K562 (cell line): ENCODE measurements around the gene INPP5E. TPM values are rescaled to one million over a fixed set of nuclear protein-coding genes. Genes with fewer than 3 reads are reported as not detected.

Experiments used
- CBFA2T2 ChIP-seq: fragments of 450-650 bp; conservative IDR thresholded peaks from 2 replicates; pipeline ENCODE4 v1.6.1; 2017; ENCODE audit warnings: mild to moderate bottlenecking
- FIP1L1 ChIP-seq: fragments of 200-400 bp; formaldehyde crosslinking; IDR thresholded peaks from 2 replicates; pipeline ENCODE4 v1.6.1; 2018; ENCODE audit warnings: mild to moderate bottlenecking, low read depth, low read length; ENCODE audit not compliant: poor library complexity, severe bottlenecking
- FOXP1 ChIP-seq: sonication (generic); formaldehyde crosslinking; IDR thresholded peaks from 2 replicates; pipeline ENCODE4 v1.8.0; 2022; ENCODE audit warnings: mild to moderate bottlenecking, missing genetic modification reagents
- KAT8 ChIP-seq: fragments of 450-650 bp; IDR thresholded peaks from 2 replicates; pipeline ENCODE4 v1.6.1; 2016; ENCODE audit warnings: low read depth, mild to moderate bottlenecking
- MYBL2 ChIP-seq, 2 experiments: fragments of 450-650 bp in 1 of 2; sonication (generic) in 1 of 2; formaldehyde crosslinking in 1 of 2; IDR thresholded peaks; 2 replicates each; pipeline versions ENCODE4 v1.6.1 to v1.8.1; 2017 to 2022; ENCODE audit warnings: borderline replicate concordance in 1 of 2, inconsistent platforms in 1 of 2, low read depth in 1 of 2, mild to moderate bottlenecking in 1 of 2, missing genetic modification reagents in 1 of 2, moderate library complexity in 1 of 2
- NBN ChIP-seq: fragments of 450-650 bp; IDR thresholded peaks from 2 replicates; pipeline ENCODE4 v1.6.1; 2016; ENCODE audit warnings: low read depth, mild to moderate bottlenecking
- PHB2 ChIP-seq: fragments of 450-650 bp; IDR thresholded peaks from 2 replicates; pipeline ENCODE4 v1.6.1; 2017; ENCODE audit warnings: low read depth
- POLR2AphosphoS2 ChIP-seq: IDR thresholded peaks from 2 replicates; pipeline ENCODE4 v1.6.1; 2012; ENCODE audit warnings: low read length, improper control_type of control experiment
- RAD51 ChIP-seq: fragments of 450-650 bp; IDR thresholded peaks from 2 replicates; pipeline ENCODE4 v1.7.1; 2016; ENCODE audit warnings: low read depth, mild to moderate bottlenecking, borderline replicate concordance
- SREBF2 ChIP-seq: sonication (generic); formaldehyde crosslinking; IDR thresholded peaks from 2 replicates; pipeline ENCODE4 v1.4.0; 2020; ENCODE audit warnings: mild to moderate bottlenecking, missing genetic modification reagents
- TOE1 ChIP-seq, 2 experiments: fragments of 450-650 bp in 1 of 2; sonication (generic) in 1 of 2; formaldehyde crosslinking in 1 of 2; IDR thresholded peaks; 2 replicates each; pipeline versions ENCODE4 v1.7.1 to v1.8.0; 2016 to 2022; ENCODE audit warnings: borderline replicate concordance in 2 of 2, mild to moderate bottlenecking in 2 of 2, antibody characterized with exemption in 1 of 2, inconsistent platforms in 1 of 2, low read depth in 1 of 2, missing genetic modification reagents in 1 of 2, moderate library complexity in 1 of 2
- TRIM24 ChIP-seq, 2 experiments: fragments of 450-650 bp; IDR thresholded peaks; 2 replicates each; pipeline ENCODE4 v1.6.1; 2016
- ZNF316 ChIP-seq: fragments of 450-650 bp; IDR thresholded peaks from 2 replicates; pipeline ENCODE4 v1.6.1; 2016
- ZNF644 ChIP-seq: fragments of 200-800 bp; sonication (Bioruptor generic); IDR thresholded peaks from 2 replicates; pipeline ENCODE4 v1.6.1; 2016; ENCODE audit warnings: low read depth, missing genetic modification characterization, missing compliant biosample characterization
- ZNF764 ChIP-seq: fragments of 250-450 bp; sonication (Bioruptor Pico); IDR thresholded peaks from 2 replicates; pipeline ENCODE4 v1.4.0; 2020; ENCODE audit warnings: low read depth, mild to moderate bottlenecking, moderate library complexity
- polyA plus RNA-seq, 8 experiments: library from polyadenylated mRNA; depleted of rRNA in 4 of 8; stranded (reverse) in 5 of 8; unstranded in 3 of 8; fragments of >200 nt; fragmentation: Nextera tagmentation in 2 of 8; fragmentation: Illumina TruSeq in 1 of 8; extraction: Ambion mirVana in 2 of 8; extraction: Trizol in 1 of 8; gene quantifications; 2 replicates each; pipeline versions ENCODE4 v1.2.1 to v1.2.3, GENCODE V29; 2011 to 2014; ENCODE audit warnings: inconsistent platforms in 1 of 8, missing spikeins in 1 of 8
- total RNA-seq, 7 experiments: library from RNA; depleted of rRNA in 6 of 7; stranded (reverse); fragments of >200 nt in 6 of 7; fragmentation: Illumina TruSeq in 2 of 7; extraction: Trizol in 2 of 7; gene quantifications; 2 replicates each; pipeline versions ENCODE4 v1.2.1 to v1.2.3, GENCODE V29; 2011 to 2021; ENCODE audit warnings: low replicate concordance in 1 of 7
- TF ChIP-seq, protein P1 (sequence below): fragments of 250-450 bp; sonication (Bioruptor Pico); IDR thresholded peaks from 2 replicates; pipeline ENCODE4 v1.8.0; 2021; ENCODE audit warnings: moderate library complexity, mild to moderate bottlenecking, inconsistent platforms
- TF ChIP-seq, protein P2 (sequence below), 2 experiments: fragments of 450-650 bp in 1 of 2; IDR thresholded peaks; 2 replicates each; pipeline ENCODE4 v1.6.1; 2011 to 2017; ENCODE audit warnings: low read depth in 2 of 2, antibody characterized with exemption in 1 of 2, borderline replicate concordance in 1 of 2, low read length in 1 of 2, mild to moderate bottlenecking in 1 of 2, mixed read lengths in 1 of 2; ENCODE audit not compliant: control insufficient read depth in 1 of 2
- TF ChIP-seq, protein P3 (sequence below): sonication (generic); formaldehyde crosslinking; IDR thresholded peaks from 2 replicates; pipeline ENCODE4 v1.8.1; 2023; ENCODE audit warnings: mild to moderate bottlenecking, missing genetic modification reagents
- TF ChIP-seq, protein P4 (sequence below): sonication (generic); formaldehyde crosslinking; IDR thresholded peaks from 2 replicates; pipeline ENCODE4 v1.8.0; 2022; ENCODE audit warnings: mild to moderate bottlenecking, low read depth, missing genetic modification reagents
- TF ChIP-seq, protein P5 (sequence below): fragments of 250-450 bp; sonication (Bioruptor Pico); IDR thresholded peaks from 2 replicates; pipeline ENCODE4 v1.4.0; 2020

Gene INPP5E
- total and polyA plus RNA-seq, 9 of the 15 experiments (the other 6 are each of a cell fraction or from before 2014, with no cell fraction given) = 0.38 to 17.4 (median 4.9) TPM

DNA sequence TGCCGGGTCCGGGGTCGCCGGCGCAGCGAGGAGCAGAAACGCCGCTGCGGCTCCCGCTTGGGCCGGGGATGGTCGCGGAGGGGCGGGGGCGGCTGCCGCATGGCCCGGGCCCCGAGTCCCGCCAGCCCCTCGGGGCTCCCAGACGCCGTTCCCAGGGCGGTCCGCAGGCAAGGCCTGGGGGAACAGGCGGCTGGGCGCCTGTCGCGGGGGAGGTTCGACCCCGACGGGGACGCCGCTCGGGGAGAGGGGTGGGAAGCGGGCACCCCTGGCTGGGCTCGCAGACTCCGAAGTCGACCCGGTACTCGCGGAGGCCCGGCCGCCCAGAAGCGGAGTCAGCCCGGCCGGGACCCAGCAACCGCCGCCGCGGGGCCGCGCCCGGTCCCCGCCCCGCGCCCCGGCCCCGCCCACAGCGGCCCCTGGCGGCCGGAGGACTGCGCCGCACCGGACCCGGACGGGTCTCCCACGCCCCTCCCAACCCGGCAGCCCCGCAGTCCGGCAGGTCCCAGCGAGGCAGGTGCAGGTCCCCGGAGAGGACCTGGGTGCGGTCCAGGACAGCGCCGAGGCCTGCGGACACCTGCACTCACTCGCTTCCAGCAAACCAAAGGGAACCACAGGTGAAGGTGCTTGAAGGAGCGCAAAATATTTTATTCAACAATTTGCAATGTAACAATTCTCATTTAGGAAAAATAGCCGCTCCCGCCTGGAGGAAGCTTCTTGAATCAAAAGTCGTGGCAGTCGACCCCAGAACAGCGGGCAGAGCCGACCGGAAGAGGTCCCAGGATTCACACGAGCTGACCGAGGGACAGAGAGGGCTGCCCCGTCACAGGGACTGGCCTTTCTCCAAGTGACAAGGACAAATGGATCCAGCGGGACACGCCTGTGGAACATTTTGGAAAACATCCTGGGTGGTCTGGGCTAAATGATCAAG lies at the start of gene INPP5E (continued):
- TF ChIP-seq, protein P1, sequence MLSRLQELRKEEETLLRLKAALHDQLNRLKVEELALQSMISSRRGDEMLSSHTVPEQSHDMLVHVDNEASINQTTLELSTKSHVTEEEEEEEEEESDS (CRISPR knock-in tag) = no peak
- TF ChIP-seq PHB2 (no peak), TRIM24 (IDR thresholded peaks at IDR 0.05) (no peak), MYBL2 (IDR thresholded peaks at IDR 0.05; ENCODE audit: low read depth) (no peak), MYBL2 (CRISPR knock-in tag; IDR thresholded peaks at IDR 0.05; ENCODE audit: borderline replicate concordance) (no peak), TOE1 (IDR thresholded peaks at IDR 0.05; ENCODE audit: borderline replicate concordance) (no peak), TOE1 (CRISPR knock-in tag; IDR thresholded peaks at IDR 0.05; ENCODE audit: borderline replicate concordance, low read depth) (no peak), KAT8 (no peak), CBFA2T2 (no peak), ZNF764 (CRISPR knock-in tag) (no peak), POLR2AphosphoS2 (peak; percentile 93), ZNF316 (no peak), FIP1L1 (peak; percentile 44), NBN (no peak), RAD51 (no peak), SREBF2 (no peak), FOXP1 (CRISPR knock-in tag) (no peak), ZNF644 (tag) (no peak)
- TF ChIP-seq, protein P2, sequence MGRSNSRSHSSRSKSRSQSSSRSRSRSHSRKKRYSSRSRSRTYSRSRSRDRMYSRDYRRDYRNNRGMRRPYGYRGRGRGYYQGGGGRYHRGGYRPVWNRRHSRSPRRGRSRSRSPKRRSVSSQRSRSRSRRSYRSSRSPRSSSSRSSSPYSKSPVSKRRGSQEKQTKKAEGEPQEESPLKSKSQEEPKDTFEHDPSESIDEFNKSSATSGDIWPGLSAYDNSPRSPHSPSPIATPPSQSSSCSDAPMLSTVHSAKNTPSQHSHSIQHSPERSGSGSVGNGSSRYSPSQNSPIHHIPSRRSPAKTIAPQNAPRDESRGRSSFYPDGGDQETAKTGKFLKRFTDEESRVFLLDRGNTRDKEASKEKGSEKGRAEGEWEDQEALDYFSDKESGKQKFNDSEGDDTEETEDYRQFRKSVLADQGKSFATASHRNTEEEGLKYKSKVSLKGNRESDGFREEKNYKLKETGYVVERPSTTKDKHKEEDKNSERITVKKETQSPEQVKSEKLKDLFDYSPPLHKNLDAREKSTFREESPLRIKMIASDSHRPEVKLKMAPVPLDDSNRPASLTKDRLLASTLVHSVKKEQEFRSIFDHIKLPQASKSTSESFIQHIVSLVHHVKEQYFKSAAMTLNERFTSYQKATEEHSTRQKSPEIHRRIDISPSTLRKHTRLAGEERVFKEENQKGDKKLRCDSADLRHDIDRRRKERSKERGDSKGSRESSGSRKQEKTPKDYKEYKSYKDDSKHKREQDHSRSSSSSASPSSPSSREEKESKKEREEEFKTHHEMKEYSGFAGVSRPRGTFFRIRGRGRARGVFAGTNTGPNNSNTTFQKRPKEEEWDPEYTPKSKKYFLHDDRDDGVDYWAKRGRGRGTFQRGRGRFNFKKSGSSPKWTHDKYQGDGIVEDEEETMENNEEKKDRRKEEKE (IDR thresholded peaks at IDR 0.05; ENCODE audit: borderline replicate concordance in 1 of 2, control insufficient read depth in 1 of 2, low read depth in 2 of 2, low read length in 1 of 2) = no peak
- TF ChIP-seq, protein P3, sequence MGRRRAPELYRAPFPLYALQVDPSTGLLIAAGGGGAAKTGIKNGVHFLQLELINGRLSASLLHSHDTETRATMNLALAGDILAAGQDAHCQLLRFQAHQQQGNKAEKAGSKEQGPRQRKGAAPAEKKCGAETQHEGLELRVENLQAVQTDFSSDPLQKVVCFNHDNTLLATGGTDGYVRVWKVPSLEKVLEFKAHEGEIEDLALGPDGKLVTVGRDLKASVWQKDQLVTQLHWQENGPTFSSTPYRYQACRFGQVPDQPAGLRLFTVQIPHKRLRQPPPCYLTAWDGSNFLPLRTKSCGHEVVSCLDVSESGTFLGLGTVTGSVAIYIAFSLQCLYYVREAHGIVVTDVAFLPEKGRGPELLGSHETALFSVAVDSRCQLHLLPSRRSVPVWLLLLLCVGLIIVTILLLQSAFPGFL (CRISPR knock-in tag) = no peak
- TF ChIP-seq, protein P4, sequence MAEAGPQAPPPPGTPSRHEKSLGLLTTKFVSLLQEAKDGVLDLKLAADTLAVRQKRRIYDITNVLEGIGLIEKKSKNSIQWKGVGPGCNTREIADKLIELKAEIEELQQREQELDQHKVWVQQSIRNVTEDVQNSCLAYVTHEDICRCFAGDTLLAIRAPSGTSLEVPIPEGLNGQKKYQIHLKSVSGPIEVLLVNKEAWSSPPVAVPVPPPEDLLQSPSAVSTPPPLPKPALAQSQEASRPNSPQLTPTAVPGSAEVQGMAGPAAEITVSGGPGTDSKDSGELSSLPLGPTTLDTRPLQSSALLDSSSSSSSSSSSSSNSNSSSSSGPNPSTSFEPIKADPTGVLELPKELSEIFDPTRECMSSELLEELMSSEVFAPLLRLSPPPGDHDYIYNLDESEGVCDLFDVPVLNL (CRISPR knock-in tag) = no peak
- TF ChIP-seq, protein P5, sequence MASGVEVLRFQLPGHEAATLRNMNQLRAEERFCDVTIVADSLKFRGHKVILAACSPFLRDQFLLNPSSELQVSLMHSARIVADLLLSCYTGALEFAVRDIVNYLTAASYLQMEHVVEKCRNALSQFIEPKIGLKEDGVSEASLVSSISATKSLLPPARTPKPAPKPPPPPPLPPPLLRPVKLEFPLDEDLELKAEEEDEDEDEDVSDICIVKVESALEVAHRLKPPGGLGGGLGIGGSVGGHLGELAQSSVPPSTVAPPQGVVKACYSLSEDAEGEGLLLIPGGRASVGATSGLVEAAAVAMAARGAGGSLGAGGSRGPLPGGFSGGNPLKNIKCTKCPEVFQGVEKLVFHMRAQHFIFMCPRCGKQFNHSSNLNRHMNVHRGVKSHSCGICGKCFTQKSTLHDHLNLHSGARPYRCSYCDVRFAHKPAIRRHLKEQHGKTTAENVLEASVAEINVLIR = no peak
